ENCODE data around the gene PPP1R2C. TPM values are rescaled to one million over a fixed set of nuclear protein-coding genes. Genes with fewer than 3 reads are reported as not detected.

The PPP1R2C gene
- total and polyA plus RNA-seq, 2 of the 8 experiments (the other 6 are each of a cell fraction or from before 2014, with no cell fraction given), result not detected

GRCh38 chrX:42738552-42738951, 39.4 kb downstream of the PPP1R2C start:
- no peak overlapping the region for H3K27ac ChIP-seq (ENCODE audit: low read depth, low read length)
- no peaks in the 10 kb centered on the region for H3K4me1 ChIP-seq (replicated peaks in 1 of 4; ENCODE audit: control insufficient read depth in 3 of 4, insufficient read depth in 4 of 4, low read length in 3 of 4)
- H3K79me2 ChIP-seq (ENCODE audit: control insufficient read depth in 1 of 2, insufficient read depth in 2 of 2, low read length in 2 of 2), result no peaks in the 10 kb centered on the region
- WGBS, 2 experiments (ENCODE audit: extremely low coverage in 1 of 2, insufficient coverage in 1 of 2, insufficient read length in 1 of 2, insufficient replicate concordance in 2 of 2, low coverage in 1 of 2, low lambda C conversion rate in 2 of 2, missing lambda C conversion rate in 1 of 2), result 85% methylated on average over 2 of the region's 2 CpGs; no CpG with 5 or more reads in 1 of the 2 experiments
- no peak overlapping the region for H3K4me2 ChIP-seq (ENCODE audit: insufficient read depth in 1 of 2, low read depth in 2 of 2, low read length in 2 of 2)
- H3K14ac ChIP-seq (ENCODE audit: insufficient read length), result no peak overlapping the region
- no peak overlapping the region for H2BK20ac ChIP-seq (ENCODE audit: low read length)
- CTCF ChIA-PET (ENCODE audit: partially characterized antibody), result no interaction called here
- no peaks in the 10 kb centered on the region for H4K20me1 ChIP-seq (replicated peaks in 1 of 2; ENCODE audit: control insufficient read depth in 1 of 2, insufficient read depth in 2 of 2, low read length in 2 of 2)
- H4K5ac ChIP-seq (ENCODE audit: insufficient read length, low read depth, low read length), result no peak overlapping the region
- POLR2A ChIA-PET (ENCODE audit: partially characterized antibody), result no interaction called here
- H2BK5ac ChIP-seq (ENCODE audit: low read depth, low read length), result no peak overlapping the region
- no peak overlapping the region for H4K8ac ChIP-seq (ENCODE audit: extremely low read depth, insufficient read depth, low read length)
- no peaks in the 10 kb centered on the region for H3K23me2 ChIP-seq (ENCODE audit: low read depth, low read length)
- H2BK120ac ChIP-seq (replicated peaks; ENCODE audit: low read depth, low read length), result no peak overlapping the region
- no peak overlapping the region for H2BK12ac ChIP-seq (ENCODE audit: low read depth, low read length)
- no peak overlapping the region for H3K4ac ChIP-seq (replicated peaks; ENCODE audit: insufficient read length, low read depth, low read length)
- H3K79me1 ChIP-seq (ENCODE audit: low read depth, low read length), result no peaks in the 10 kb centered on the region
- H3K4me3 ChIP-seq (ENCODE audit: extremely low read depth in 1 of 4, insufficient read depth in 2 of 4, low read depth in 3 of 4, low read length in 4 of 4), result no peak overlapping the region
- FAIRE-seq, result no peak
- no peaks in the 10 kb centered on the region for H3K9me3 ChIP-seq (ENCODE audit: insufficient read depth in 2 of 2, low read depth in 1 of 2, low read length in 1 of 2)
- no peak overlapping the region for H3K56ac ChIP-seq (replicated peaks; ENCODE audit: insufficient read length, low read depth, low read length)
- H2AFZ ChIP-seq (ENCODE audit: low read length), result no peak overlapping the region
- TF ChIP-seq RAD21 (IDR thresholded peaks at IDR 0.05 in 1 of 2, conservative IDR thresholded peaks at IDR 0.05 in 1 of 2; ENCODE audit: low read depth in 2 of 2, low read length in 2 of 2), result no peak
- no peak overlapping the region for H4K91ac ChIP-seq (replicated peaks; ENCODE audit: insufficient read length, low read length)
- H3K9ac ChIP-seq (replicated peaks in 1 of 4; ENCODE audit: extremely low read depth in 1 of 4, low read depth in 3 of 4, low read length in 3 of 4), result no peak overlapping the region
- no peak overlapping the region for H2AK5ac ChIP-seq (ENCODE audit: low read depth, low read length)
- no peak overlapping the region for H3K18ac ChIP-seq (ENCODE audit: extremely low read depth, low read length)
- DNase-seq (ENCODE audit: low read depth in 1 of 2, low spot score in 2 of 2), result no peak
- H3K23ac ChIP-seq (ENCODE audit: insufficient read length), result no peak overlapping the region
- H3K36me3 ChIP-seq (ENCODE audit: control insufficient read depth in 2 of 4, insufficient read depth in 4 of 4, low read length in 3 of 4), result no peaks in the 10 kb centered on the region
- no peaks in the 10 kb centered on the region for H3K27me3 ChIP-seq (replicated peaks in 1 of 4; ENCODE audit: control insufficient read depth in 3 of 4, extremely low read depth in 1 of 4, insufficient read depth in 3 of 4, low read length in 3 of 4)
- no peak overlapping the region for H2BK15ac ChIP-seq (ENCODE audit: low read length)
